ENCODE data around the gene SLC1A4.
"Not testable (repeated sequence)": the region's sequence is repeated elsewhere in the genome, so short reads cannot be mapped to it uniquely, and the experiment has no call there.

SLC1A4 gene

DNA sequence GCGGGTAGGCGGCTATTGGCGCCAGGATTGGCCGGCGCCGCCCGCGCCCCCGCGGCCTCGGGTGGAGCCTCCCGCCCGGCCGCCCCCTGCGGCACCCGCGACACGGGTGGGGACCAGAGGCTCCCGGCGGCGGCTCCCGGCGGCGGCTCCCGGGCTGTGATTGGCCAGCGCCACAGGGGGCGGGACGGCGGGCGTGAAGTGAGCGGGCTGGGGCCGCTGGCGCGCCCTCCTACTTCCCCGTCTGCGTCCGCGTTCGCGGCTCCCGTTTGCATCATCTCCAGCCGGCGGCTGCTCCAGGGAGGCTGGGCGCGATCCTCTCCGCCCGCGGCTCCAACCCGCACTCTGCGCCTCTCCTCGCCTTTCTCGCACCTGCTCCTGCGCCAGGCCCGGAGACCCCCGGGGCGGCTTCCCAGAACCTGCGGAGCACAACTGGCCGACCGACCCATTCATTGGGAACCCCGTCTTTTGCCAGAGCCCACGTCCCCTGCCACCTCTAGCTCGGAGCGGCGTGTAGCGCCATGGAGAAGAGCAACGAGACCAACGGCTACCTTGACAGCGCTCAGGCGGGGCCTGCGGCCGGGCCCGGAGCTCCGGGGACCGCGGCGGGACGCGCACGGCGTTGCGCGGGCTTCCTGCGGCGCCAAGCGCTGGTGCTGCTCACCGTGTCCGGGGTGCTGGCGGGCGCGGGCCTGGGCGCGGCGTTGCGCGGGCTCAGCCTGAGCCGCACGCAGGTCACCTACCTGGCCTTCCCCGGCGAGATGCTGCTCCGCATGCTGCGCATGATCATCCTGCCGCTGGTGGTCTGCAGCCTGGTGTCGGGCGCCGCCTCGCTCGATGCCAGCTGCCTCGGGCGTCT, at the start of gene SLC1A4:
SLC1A4 (plus strand) TSS at position 274 of the 856 bp plus-strand sequence; CDS start at position 519, 245 bp downstream.
- peak; percentile 67 to 72 (median 71) for DNase-seq (ENCODE audit: low read depth in 3 of 3)

DNA sequence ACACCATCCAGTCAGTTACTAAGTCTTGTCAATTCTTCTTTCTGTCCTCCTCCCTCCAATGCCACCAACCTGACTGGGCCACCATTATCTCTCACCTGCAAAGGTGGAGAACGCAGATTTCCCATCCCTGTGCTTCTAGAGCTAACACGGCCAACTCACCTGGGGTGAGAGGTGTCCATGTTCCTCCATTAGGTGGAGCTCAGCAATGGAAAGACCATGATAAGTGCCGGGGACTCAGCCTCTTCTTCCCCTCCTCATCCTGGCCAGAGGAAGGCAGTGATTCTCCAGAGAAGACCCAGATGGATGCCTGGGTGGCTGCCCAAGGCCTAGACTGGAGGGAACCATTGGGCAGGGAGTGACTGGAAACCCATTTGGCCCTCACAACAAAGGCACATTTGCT, 48.1 kb upstream of the SLC1A4 start:
- no peak for DNase-seq (ENCODE audit: low read depth in 3 of 3)

DNA sequence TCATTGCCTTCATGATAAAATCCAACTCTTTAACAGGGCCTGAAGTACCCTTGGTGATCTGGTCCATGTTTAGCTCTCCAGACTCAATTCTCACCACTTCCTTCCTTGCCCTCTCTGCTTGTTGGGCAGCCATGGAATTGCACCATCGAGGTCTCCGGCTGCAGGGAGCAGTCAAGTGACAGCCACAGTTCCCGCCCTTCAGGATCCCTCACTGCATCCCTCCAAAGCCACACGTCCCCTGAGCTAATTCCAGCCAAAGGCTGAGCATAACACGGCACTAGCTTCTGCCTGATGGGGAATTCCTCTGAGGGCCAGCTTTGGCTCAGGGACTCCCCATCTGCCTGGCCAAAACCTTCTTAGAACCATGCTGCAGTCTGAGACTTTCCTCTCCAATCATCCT, 47.4 kb upstream of the SLC1A4 start:
- DNase-seq (ENCODE audit: low read depth in 3 of 3), result no peak

DNA sequence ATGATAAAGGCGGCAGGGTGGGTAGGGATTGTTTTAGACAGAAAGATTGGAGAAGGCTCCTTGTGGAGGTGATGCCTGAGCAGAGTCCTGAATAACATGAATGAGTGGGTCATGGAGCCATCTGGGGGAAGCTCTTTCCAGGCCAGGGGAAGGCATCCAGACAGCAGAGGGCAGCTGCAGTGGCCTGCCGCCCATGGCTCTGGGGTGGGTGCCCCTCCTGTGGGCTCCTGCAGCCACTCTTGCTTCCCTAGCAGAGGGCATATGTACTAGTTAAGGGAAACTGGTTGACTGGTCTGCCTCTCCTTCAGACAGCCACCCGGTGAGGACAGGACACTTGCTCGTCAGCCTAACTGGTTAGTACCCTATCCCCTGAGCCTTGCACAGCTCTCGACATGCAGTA, 46.5 kb upstream of the SLC1A4 start:
- no peak for DNase-seq (ENCODE audit: low read depth in 3 of 3)

DNA sequence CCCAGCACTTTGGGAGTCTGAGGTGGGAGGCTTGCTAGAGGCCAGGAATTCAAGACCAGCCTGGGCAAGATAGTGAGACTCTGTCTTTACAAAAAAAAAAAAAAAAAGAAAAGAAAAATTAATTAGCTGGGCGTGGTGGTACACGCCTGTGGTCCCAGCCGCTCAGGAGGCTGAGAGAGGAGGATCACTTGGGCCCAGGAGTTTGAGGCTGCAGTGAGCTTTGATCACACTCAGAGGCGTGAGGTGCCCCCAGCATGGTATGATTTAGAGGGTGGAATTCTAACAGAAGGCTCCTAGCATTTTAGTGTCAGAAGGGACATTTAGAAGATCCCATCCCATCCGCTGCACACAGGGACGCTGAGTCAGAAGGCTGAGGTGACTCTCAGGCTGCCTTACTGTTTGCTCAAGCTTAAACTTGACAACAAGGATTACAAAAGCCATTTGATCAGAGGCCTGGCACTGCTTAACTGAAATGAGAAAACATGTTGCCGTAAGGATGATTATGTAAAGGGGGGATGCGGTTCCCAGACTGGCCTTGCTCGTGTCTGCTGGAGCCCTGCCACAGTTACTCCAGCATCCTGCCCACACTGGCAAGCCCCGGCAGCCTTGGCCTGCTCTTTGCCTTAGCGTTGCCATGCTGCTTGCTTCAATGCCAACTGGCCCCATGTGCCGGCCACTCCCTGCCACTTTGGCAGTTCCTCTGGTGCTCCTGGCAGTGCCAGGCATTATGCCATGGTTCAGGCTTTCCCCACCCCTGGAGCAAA, 45.6 kb upstream of the SLC1A4 start:
- DNase-seq (ENCODE audit: low read depth in 3 of 3), result no peak

DNA sequence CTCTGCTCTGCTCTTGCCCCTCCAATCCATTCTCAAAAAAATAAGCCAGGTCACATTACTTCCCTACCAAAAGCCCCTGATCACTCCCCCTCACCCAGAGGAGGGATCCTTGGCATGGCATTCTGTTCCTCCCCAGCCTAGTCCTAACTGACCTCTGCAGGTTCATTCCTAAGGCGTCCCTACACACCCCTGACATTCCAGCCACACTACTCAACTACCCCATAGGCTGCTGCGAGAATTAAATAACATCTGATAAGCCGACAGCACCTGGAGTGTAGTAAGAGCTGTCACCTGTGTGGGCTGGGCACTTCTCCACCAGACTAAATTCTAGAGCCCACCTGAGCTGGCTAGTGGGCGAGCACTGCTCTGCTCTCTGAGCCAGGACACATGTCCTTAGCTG, 44.7 kb upstream of the SLC1A4 start:
- DNase-seq (ENCODE audit: low read depth in 3 of 3), result no peak

DNA sequence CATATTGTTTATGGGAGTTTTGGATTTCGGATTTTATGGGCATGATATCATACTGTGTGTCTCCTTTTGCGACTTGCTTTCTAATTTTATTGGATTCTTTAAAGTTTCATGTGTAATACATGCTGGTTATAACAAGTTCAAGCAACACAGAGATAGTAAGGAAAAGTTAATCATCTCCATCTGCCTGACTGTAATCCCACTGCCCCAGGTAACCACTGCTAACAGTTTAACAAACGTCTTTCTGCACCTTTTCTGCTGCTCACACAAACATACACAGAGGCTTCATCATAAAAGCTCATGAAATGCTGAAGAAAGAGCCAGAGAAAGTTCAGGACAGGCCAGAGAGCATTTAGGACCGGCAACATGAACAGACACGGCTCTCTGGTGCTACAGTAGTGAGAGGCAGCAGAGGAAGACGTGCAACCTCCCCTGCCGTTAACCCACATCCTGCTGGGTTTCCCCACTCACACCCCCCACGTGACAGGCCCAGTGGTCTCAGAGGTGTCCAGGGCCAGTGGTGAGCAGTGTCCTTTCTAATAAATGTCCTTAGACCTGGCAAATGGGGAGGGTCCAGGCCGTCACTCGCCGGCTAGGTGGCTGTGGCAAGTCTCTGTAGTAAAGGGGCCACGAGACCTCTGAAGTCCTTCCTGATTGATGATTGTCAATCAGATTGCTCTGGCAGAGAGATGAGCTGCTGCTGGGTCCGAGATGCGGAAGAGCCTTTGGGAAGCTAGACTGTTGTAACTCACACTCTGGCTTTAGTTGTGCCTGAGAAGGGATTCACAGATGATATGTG, 43.0 kb upstream of the SLC1A4 start:
- peak; percentile 18 to 45 (median 29) for DNase-seq (ENCODE audit: low read depth in 3 of 3)

DNA sequence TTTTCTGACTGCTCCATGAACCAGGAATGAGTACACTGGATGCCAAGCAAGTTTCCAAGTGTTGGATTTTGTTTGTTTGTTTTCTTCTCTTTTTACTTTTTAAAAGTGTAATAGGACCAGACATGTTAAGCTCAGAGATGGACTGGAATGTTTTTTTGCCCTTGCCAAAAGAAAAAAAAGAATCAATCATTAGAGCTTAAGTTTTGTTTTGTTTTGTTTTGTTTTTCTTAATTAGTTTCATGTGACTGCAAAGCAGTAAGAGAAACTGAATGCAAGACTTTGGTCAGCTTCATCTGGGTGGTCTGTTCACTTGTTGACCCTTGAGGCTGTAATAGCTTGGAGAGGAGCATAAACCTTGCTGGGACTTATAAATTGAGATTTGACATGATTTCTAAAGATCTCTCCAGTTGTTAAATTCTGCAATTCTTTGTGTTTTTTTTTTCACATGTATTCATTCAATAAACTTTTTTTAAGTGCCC, 42.4 kb upstream of the SLC1A4 start:
- DNase-seq (ENCODE audit: low read depth in 3 of 3), result no peak

DNA sequence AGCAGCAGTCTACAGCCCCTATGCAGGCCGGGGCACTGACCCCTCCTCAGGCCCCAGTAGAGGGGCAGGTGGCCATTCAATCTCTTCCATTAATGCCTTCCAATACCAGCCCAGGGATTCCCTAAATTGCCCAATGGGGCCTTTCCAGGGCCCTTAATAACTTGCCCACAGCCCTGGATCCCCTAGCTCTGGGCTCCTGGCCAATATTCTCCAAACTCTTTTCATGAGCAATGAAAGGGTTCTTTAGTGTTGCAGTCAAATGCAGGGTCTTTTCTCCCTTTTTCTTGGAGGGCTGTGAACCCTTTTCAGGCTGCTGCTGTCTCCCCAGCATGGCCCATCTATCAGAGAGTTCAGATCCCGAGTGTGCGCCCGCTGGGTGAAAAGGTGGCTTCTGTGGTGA, 41.3 kb upstream of the SLC1A4 start:
- no peak for DNase-seq (ENCODE audit: low read depth in 3 of 3)

DNA sequence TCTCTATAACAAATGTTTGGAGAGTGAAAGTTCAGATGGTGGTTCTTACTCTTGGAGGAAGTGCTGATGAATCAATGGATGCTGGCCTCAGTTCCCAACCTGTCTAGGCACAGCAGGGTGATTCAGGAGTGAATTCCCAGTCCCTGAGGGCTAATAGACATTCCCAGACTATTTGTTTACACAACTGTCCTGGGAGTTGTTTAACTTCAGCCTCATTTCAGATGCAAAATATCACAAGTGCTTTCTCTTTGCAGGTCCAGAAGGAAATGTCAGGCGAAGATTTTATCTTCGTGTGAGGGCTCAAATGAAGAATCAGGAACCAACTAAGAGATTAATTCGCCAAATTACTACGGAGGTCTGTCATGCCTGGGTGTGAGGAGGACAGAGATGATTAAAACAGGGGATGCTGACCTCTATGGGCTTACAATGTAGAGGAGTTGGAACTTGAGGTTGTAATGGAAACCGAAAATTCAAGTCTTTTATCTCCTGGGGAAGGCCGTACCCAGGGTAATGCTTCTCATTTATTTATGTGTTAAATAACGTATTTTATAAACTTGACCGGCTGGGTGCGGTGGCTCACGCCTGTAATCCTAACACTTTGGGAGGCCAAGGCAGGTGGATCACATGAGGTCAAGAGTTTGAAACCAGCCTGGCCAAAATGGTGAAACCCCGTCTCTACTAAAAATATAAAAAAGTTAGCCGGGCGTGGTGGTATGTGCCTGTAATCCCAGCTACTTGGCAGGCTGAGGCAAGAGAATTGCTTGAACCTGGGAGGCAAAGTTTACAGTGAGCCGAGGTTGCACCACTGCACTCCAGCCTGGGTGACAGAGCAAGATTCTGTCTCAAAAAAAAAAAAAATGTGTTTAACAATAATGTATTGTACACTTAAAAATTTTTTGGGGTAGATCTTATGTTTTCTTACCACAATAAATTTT, 38.7 kb upstream of the SLC1A4 start:
- no peak for DNase-seq (ENCODE audit: low read depth in 3 of 3)

DNA sequence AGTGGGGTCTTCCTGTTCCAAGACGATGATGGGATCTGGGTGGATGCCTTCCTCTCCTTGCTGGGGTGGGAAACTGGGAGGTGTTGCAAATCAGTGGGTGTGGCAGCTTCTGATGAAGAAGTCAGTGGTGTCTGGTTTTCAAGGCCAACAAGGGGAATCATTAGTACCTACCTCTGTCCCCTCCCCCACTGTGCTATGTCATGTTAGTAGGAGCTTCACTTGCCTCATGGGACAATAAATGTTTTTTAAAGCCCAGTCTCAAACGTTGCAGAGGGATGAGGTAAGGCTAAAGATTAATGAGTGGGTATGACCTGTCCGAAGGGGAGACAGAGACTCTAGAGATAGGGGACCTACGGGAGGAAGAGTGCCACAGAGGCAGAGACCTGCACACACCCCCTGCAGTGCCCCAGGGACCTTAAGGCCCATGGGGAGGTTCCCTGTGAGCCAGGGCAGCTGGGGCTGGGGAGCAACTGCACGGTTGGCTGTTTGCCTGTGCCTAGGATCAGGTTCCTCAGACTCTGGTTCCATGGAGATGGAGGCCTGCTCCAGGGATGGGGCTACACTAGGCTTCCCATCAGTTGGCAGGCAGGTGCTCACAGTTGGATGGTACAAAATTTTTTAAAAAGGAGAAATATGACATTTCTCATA, 37.8 kb upstream of the SLC1A4 start:
- no peak for DNase-seq (ENCODE audit: low read depth in 3 of 3)

DNA sequence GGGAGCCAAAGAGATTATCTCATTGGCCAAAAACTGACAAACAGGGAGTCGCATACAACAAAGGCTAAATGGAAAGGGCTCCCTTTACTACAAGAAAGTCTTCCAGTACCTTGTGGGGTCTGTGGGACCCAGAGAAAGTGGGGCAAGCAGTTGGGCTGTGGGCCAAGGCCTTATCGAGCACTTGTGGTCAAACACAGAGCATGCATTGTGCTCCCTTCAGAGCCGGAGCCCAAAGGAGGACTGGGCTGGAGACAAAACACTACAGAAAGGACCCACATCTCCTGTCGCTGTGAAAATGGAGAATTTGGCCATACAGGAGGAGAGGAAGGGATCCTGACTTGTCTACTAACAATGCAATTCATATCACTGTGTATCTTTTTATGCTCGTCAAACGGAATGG, 37.1 kb upstream of the SLC1A4 start:
- DNase-seq (ENCODE audit: low read depth in 3 of 3), result no peak

DNA sequence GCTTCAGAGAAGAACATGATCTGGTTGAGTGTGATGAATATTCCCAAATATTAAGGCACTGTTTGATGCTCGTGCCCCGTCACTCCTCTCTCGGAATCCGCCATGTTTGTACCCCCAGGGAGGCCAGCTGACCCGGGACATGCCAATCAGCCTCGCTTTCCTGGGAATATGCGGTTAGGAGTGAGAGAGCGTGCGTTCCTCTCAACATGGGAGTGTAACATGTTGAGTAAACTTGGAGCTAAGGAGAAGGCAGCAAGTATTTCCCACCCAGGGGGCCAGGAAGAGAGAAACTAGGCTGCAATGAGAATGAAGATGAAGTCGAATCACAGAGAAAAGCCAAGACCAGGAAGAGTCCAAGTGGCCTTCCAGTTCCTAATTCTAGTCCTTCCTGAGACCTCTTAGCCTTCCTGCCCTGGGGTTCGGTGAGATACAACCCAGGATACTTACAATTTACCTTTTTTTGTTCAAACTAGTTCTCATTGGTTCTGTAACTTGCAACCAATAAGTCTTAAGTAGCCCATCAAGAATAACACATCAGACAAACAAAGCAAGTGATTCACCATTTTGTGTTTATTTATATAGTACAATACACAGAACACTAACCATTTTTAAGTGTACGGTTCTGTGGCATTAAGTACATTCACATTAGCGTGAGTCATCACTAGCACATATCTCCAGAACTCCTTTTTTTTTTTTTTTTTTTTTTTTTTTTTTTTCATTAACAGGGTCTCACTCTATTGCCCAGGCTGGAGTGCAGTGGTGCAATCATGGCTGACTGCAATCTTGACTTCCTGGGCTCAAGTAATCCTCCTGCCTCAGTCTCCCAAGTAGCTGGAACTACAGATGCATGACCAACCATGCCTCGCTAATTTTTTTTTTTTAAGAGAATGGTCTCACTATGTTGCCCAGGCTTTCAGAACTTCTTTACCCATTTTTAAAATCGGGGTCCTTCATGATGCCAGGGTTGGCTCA, 36.4 kb upstream of the SLC1A4 start:
- no peak for DNase-seq (ENCODE audit: low read depth in 3 of 3)

DNA sequence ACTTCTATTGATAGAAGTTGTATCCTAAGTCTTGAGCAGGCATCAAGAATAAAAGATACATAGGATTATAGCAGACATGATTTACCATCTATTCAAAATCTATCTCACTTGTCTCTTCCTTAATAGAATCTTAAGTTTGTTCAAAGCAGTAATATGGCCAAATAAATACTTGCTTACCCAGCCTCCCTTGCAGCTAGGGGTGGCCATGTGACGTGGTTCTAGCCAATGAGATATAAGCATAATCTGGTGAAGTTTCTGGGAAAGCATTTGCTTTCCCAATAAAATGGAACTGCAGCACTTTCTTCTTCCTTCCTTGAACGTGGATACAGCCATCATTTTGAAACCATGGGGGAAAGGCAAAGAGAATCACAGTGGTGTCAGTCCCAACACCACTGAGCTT, 33.7 kb upstream of the SLC1A4 start:
- DNase-seq (ENCODE audit: low read depth in 3 of 3), result no peak

DNA sequence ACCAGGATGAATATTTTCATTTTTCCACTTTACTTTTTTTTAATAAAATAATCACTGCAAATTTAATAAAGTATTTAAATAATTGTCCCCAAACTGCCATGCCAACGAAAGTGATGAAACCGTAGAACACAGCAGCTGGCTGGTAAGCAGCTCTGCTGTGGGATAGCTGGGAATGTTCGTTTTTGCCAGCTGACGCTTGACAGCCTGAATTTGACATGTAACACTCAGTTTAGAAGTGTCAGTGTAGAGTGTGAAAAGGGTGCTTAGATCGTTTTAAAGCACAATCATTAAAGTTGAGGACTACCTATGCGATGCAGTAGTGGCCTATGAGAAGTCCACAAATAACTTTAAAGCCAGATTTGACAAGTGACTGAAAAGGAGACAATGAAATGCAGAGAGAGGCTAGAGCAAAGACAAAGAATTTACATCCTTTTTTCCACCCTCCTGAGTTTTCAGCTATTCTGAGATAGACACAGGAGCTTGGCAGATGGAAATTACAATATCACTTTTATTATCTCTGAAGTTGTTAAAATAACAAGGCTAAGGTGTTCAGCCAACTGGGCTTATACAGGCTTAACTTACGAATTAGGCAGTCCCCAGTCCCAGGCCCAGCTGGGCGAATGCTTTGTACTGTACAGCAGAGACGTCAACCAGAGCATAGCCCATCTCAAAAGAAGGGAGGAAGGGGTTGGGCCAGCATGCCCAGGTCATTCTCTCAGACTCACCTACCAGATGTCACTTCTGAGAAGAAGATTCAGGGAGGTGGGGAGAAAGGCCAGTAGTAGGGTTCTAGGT, 31.9 kb upstream of the SLC1A4 start:
- DNase-seq (ENCODE audit: low read depth in 3 of 3), result no peak

DNA sequence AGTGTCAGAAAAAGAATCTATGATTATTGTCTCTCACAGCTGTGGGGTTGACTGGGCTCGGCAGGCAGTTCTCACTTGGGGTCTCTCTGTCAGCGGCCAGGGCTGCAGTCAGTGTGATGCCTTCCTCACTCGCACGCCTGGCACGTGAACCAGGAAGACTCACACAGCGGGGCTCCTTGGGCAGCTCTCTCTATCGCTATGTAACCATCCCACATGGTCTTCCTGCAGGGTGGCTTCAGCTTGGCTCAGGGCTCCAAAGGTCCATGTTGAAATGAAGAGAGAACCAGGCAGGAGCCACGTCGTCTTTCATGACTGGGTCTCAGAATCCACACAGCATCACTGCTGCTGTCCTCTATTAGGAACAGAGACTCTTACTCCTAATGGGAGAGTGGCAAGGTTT, 30.6 kb upstream of the SLC1A4 start:
- no peak for DNase-seq (ENCODE audit: low read depth in 3 of 3)

DNA sequence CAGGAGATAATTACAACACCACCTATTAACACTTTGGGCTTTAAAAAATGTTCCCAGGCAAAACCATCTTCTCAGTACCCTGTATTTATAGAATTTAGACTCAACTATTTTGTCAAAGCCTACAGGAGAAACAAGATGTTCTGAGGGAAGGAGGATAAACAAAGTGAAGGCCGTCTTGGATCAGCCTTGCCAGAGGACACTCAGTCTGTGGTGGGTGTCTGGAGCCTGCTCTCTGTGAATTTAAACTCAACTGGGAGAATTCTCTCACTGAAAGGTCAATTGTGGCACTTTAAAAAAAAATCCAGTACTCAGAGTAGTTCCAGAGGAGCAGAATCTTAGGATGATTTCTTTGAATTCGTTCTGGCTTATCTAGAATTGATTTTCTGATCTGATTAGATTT, 28.4 kb upstream of the SLC1A4 start:
- no peak for DNase-seq (ENCODE audit: low read depth in 3 of 3)

DNA sequence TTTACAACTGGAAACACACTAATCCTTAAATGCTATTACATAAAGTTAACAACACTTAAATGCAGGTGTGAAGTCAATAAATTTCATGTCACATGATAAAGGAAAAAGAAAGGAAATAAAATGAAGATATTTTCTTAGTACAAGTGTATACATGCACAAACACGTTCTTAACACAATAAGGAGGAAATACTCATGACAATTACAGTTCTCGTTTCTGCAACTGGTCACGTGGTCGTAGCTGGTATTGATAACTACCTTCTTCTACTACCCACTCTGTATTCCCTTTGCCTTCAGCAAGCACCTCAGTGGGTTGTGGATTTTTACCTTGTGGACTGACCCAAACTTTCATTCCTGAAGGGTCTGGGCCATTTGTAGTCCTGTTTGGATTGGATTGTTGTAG, 26.1 kb upstream of the SLC1A4 start:
- DNase-seq (ENCODE audit: low read depth in 3 of 3), result not testable (repeated sequence)
